Pulmonary artery endothelial cell (primary cell): ENCODE measurements around the gene ETAA1. TPM values are rescaled to one million over a fixed set of nuclear protein-coding genes. Genes with fewer than 3 reads are reported as not detected.

Source experiments
- DNase-seq: peaks from one replicate; pipeline ENCODE4 v3.0.0-alpha.2; 2011; ENCODE audit warnings: low read depth, low spot score
- total RNA-seq: library from RNA; depleted of rRNA; stranded (reverse); fragments of >200 nt; gene quantifications from 2 replicates; pipeline ENCODE4 v1.2.3, GENCODE V29; 2014

ETAA1 gene
- total RNA-seq, result 13.7 and 15.0 TPM in 2 replicates

DNA sequence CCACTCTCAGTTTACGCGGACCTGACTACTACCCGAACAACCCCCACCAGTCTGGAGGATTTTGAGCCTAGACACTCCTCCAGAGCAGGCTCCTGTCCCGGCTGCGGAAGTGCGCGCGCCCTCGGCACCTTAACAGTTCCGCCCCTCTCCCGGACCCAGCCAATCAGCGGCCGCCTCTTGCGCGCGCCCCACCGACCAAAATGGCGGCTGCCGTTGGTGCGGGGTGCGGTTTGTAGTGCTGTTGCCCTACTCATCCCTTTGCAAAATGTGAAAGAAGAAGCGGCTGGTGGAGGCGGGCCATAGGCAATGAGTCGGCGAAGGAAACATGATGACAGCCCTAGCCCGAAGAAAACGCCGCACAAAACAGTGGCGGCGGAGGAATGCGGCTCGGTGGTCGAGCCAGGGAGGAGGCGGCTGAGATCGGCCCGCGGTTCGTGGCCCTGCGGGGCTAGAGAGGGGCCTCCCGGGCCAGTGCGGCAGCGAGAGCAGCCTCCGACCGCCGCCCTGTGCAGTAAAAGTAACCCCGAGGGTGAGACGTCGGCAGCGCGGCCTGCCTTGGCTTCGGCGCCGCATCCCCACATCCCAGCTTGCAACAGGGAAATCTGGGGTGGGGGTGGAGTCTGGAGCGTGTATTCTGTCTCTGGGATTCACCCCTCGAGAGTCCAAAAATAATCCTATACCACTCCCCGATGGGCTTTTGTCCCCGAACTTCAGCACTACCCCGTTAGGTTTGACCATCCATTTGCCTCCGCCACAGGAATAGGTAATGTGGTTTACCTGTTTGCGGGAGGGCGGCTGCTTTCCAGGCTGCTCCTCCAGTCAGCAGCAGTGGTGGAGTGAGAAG lies at the start of gene ETAA1:
ETAA1 (plus strand) TSS at position 191 of the 844 bp plus-strand sequence; CDS start at position 307, 116 bp downstream.
- peak; percentile 71 for DNase-seq

DNA sequence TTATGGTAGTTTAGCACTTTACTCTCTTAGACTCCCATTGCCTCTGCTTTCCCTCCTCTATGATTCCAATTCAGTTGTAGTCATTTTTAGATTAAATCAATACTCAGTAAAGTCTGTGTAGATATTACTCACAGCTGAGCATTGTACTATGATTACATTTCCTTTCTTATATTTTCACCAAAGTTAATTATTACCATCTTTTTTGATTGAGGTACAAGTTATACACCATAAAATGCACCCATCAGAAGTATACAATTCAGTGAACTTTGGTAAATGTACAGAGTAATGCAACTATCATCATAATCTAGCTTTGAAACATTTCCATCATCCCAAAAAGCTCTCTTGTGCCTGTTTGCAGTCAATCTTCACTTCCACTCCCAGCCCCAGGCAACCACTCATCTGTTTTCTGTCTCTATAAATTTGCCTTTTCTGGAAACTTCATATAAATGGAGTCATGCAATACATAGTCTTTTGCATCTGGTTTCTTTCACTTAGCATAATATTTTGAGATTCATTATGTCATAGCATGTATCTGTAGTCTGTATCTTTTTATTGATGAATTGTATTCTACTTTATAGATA lies 30.2 kb upstream of the ETAA1 start:
- no peak for DNase-seq

- DNase-seq, result no peak
Measured at GRCh38 chr2:67374481-67374880, 22.7 kb upstream of the ETAA1 start.

GRCh38 chr2:67374949-67375348 lies 22.2 kb upstream of the ETAA1 start:
- no peak for DNase-seq

GRCh38 chr2:67378555-67378954 lies 18.6 kb upstream of the ETAA1 start:
- DNase-seq, result no peak

- no peak for DNase-seq
Measured at GRCh38 chr2:67379048-67379447, 18.1 kb upstream of the ETAA1 start.

- DNase-seq, result no peak
Measured at GRCh38 chr2:67384123-67384822, 12.9 kb upstream of the ETAA1 start.

GRCh38 chr2:67388680-67389079 lies 8.5 kb upstream of the ETAA1 start:
- DNase-seq, result no peak

- peak; percentile 59 for DNase-seq
Measured at GRCh38 chr2:67389286-67389685, 7.8 kb upstream of the ETAA1 start.

GRCh38 chr2:67389788-67390187 lies 7.3 kb upstream of the ETAA1 start:
- no peak for DNase-seq

DNA sequence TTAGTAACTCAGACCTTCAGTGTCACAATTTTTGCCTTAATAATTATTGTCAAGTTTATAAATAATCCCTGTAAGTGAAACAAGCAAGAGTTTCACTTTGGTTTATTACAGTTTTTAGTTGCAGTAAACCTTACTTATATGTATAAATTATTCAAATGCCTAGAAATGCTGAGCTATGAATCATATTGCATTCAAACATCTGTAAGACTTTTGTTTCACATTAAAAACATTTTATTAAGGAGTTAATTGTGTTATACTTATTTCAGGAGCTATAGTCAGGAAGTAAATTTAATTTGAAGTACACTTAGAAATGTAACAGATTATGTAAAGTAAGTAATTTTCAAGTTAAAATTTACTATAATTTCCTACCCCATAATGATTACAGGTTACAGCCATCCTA lies 3.9 kb upstream of the ETAA1 start:
- DNase-seq, result no peak

DNA sequence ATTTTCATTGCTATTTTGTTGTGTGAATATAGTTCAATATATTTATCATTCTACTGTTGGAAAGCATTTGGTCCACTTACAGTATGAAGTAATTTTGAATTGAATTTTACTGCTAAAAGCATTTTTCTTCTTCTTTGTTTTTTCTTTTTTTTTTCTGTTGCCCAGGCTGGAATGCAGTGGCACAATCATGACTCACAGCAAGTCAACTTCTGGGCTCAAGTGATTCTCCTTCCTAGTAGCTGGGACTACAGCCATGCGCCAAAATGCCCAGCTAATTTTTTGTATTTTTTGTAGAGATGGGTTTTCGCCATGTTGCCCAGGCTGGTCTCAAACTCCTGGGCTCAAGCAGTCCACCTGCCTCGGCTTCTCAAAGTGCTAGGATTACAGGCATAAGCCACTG lies 2.4 kb upstream of the ETAA1 start:
- DNase-seq, result no peak

- no peak for DNase-seq
Measured at GRCh38 chr2:67399144-67399543, 2.0 kb downstream of the ETAA1 start.

- DNase-seq, result peak; percentile 37
Measured at GRCh38 chr2:67399831-67400489, 2.8 kb downstream of the ETAA1 start.

GRCh38 chr2:67400560-67401485 lies 3.7 kb downstream of the ETAA1 start:
- no peak for DNase-seq

- DNase-seq, result no peak
Measured at GRCh38 chr2:67408346-67408745, 11.2 kb downstream of the ETAA1 start.

DNA sequence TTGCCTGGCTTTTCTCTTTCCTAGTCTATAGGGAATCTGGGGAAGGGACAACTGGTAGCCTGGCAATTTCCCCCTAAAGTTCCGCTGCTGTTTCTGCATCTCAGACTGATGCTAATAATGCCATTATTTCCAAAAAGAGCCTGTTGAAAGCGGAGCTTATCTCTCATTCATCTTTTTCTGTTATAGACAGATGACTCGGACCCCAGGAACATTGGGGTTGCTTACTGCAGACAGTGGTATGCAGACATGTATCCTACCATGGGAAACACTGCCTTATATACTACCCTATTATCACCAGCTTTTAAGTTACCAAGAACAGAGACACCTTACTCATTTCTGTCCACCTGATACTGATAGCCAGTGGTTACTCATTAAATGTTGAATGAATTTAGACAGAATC lies 15.3 kb downstream of the ETAA1 start:
- no peak for DNase-seq

GRCh38 chr2:67414867-67415266 lies 17.7 kb downstream of the ETAA1 start:
- no peak for DNase-seq

DNA sequence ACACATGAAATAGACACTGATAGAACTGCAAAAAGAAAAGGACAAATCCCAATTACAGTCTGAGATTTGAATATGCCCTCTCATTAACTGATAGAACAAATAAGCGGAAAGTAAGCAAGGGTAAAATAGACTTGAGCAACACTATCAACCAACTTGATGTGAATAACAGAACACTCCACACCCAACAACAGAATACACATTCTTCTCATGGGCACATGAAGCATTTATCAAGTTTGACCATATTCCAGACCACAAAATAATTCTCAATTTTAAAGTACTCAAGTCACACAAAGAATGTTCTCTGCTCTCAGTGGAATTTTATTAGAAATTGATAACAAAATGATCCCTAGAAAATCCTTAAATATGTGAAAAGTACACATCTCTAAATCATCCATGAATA lies 19.0 kb downstream of the ETAA1 start:
- no peak for DNase-seq

DNA sequence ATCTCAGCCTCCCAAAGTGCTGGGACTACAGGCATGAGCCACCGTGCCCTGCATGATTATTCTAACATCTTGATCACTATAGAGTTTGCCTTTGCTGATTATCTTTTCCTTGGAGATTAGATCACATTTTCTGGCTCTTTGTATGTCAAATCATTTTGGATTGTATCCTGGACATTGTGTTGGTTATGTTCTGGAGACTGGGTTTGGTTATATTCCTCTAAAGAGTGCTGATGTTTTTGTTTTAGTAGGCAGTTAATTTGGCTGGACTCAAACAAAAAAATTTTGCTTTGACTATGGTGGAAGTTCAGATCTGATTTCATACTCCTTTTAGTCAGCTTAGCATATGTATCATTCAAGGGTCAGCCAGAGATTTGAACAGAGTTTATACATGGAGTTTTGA lies 26.4 kb downstream of the ETAA1 start:
- no peak for DNase-seq

DNA sequence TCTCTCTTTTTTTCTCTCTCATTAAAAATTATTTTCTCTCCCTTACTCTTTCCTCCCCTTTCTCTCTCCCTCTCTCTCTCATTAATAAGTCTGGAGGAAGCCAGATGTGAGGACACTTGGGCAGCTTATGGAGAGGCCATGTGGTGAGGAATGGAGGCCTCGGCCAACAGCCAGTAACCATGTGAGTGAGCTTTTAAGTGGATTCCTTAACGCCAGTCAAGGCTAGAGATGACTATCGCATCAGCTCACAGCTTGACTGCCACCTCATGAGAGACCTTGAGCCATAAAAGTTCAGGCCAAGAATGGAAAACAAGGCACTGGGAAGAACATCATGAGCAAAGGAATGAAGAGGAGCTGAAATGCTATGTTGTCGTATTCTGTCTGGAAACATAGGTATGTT lies 39.1 kb downstream of the ETAA1 start:
- no peak for DNase-seq
